ENCODE results near the gene EVC2.
"Not testable (repeated sequence)": the region's sequence is repeated elsewhere in the genome, so short reads cannot be mapped to it uniquely, and the experiment has no call there.

Gene EVC2

DNA sequence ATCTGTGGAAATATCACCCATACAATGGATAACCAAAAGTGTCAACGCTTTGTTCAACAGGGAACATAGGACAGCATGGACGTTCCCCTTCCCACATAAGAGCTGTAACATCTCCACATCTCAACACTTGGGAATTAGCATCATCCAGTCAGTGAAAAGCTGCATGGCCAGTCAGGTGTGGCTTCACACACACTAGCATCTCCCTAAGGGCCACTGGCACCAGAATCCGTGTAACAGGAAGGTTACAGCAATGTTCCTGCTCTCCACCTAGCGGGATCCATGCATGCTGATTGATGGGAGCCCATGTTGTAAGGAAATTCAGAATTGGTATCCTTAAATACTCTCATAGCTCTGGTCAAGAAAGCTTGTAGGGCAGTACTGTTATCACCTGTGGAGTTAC, 78.8 kb downstream of the EVC2 start:
- DNase-seq (ENCODE audit: low spot score) = no peak

DNA sequence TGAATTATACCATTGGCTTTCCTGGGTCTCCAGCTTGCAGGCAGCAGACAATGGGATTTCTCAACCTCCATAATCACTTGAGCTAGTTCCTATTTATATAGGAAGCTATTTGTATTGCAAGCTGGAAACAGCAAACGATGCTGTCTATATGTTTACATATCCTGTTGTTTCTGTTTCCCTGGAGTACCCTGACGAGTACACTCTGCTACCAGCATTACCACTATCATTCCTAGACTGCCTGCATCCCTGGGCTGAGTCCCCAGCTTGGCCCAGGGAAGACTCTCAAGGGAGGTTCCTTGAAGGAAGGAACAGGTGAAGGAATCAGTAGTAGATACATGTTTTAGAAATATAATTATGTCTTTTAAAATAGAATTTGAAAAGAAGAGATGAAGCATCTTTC, 81.4 kb downstream of the EVC2 start:
- no peak for DNase-seq (ENCODE audit: low spot score)

DNA sequence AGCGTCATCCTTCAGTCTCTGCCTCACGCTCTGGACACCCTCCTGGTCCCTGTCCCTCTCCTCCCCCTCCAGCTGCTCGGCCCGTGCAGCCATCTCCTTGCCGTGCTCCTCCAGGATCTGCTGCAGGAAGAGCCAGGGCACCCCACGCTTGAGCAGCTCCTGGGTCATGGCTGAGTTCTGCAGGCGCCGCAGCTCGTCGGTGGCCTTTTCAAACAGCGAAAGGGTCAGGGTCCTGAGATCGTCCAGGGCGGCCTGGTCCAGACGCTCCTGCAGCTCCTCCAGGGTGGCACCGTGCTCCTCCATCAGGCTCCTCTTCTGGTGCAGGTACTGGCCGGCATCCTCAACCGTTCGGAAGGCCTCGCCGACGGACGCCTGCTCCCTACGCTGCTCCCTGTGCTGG, 85.8 kb downstream of the EVC2 start:
- DNase-seq (ENCODE audit: low spot score) = no peak

DNA sequence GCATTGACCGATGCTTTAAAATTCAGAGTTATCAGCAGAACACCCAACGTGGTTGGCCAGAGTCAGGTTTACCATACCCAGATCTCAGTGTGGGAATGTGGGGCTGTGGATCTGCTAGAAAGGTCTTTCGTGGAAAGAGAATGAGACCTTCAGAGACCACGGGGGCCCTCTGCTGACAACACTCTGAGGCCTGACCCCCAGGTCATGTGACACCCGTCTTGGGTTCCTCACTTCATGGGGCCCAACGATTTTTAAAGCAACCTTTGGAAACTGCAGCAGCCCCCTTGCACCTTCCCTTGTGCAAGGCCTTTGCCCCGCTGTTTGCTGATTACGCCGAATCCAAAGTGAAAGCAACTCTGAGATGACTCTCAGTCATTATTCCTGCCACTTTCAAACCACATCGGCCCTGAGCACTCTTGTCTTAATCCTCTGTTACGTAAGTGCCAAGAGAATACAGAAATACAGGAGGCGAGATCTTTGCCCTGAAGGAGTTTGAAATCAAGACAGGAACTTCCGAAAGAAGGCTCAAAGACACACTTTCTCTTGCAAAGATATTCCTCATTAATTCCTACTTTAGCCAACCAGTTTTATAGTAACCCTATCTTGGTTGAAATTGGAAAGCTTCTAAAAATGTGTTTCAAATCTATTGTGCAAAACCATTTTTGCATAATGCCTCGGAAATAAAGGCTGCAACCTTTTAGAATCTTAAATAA, 88.3 kb downstream of the EVC2 start:
- DNase-seq (ENCODE audit: low spot score) = no peak

DNA sequence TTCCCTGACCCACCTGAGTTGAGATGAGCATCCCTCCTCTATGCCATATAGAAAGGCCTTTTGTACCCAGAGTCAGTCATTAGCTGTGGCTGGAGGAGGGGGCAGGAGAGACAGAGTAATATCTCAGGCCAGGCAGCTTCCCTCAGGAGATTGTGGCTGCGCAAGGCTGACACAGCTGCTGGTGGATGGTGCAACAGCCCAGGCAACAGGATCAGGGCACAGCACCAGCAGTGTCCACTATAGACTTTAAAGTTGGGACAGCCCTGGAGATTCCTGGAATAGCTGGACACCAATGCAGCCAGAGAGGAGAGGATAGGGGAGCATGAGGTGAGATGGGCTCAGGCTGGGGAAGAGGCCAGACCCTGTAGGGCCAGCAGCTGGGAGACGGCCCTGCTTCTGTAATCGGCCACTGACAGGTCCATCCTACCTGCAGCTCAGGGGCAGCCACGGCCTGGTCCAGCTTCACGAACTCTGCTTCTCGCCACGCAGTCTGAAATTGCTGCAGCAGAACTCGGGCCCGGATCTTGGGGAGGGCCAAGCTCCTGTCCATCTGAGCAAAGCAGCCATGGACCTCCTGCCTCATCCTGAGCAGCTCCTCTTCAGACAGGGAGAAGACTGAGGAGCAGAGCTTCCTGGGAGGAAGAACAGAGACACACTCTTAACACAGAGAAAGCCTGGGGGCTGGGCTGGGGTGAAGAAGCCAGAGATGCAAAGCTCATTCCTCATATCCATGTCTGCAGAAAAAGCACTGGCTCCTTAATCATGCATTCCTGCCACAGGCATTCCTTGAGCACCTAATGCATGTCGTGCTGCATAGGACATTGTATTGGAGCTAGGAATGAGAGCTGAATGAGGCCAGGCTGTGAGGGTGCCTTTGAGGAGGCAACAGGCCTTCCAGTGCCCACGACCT, 90.1 kb downstream of the EVC2 start:
- no peak for DNase-seq (ENCODE audit: low spot score)

DNA sequence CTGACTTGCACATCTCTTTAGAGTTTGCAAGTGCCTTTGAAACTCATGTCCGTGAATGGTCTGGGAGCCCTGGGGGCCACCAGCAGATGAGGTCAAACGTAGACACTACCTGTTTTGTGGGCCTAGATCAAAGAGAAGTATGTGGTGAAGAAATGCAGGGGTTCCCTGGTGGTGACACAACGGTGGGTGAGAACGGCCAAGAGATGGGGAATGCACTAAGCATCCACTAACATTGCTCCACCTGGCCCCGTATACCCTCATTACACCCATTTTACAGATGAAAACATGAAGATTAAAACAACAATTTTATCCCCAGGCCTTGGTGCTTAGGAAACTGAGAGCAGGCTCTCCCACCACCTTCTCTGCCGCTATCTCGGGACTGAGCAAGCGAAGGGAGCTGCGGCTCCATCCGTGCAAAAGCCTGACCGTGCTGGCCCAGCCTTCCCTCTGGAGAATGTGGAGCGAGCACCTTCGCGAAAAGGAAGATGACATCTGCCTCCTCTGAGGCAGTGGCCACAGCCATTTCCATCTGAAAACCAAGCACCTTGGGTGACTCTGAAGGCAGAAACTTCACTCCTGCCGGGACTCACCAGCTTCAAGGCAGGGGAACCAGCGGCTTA, 91.9 kb downstream of the EVC2 start:
- DNase-seq (ENCODE audit: low spot score) = no peak

DNA sequence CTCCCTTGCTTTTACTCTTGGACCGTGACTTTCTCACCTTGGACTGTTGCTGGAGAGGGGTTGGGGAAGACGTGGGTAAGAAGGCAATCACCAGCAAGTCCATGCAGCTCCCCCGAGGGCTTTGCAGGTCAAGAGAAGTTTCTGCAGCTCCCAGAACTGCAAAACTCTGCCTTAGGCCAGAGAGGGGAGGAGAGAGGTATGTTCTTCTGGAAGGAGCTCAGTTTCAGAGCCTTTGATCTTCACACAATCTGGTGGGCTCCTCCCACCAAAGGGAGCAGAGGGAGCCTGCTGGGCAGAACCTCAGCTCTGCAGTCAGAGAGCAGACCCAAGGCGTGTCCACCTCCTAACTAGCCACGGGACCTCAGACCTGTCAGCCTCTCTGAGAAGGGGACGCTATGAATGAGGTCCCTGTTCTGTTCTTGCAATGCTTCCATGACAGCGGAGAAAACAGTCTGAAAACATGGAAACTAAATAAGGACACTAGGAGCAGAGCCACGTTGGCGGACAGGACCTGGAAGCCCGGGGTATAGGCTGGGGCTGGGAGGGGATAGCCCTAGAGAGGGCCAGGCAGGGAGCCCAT, 92.8 kb downstream of the EVC2 start:
- DNase-seq (ENCODE audit: low spot score) = no peak

DNA sequence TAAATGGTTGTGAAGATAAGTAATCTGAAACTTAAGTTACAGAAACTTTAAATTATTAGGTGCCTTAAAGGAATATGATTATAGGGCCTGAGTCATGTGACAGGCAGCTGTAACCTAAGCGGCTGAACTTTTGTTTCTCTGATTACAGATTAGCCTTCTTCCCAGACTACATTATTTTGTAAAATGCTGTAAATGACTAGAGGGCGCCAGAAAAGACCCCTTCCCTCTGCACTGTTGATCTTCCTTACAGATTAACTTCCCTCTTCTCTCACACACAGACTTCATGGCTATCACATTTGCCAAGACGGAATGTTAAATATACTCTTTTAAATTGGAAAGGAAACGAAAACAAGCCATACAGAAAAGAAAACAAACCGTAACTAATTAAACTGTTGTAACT, 96.6 kb downstream of the EVC2 start:
- DNase-seq (ENCODE audit: low spot score) = no peak

DNA sequence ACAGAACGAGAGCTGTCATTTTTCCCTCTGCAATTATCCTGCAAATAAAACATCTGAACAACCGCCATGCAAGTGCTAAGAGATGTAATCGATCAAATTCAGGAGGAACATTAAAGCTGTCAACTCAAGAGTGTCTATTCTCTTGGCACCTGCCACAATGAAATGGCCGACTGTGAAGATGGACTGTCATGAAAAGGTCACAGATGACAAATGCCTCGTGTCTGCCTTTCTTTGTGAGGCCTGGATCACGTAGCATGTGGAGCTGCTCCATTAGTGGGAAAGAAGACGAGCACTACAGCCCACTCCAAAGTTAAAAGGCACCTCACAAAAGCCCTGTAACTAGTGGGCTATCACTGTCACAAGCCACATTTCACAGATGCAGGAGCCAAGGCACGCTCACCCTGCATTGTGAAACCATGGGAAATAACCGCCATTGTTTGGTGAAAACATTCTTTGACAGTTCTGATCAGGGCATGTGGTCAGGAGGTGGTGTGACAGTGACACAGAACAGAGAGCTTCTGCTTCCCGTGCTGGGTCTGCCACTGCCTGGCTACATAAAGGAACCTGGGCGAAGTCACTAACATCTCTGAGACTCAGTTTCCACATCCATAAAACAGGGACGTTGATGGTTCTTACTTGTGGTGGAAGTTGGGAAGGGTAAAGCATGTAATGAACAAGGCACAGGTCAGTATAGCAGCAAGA, 98.9 kb downstream of the EVC2 start:
- no peak for DNase-seq (ENCODE audit: low spot score)

DNA sequence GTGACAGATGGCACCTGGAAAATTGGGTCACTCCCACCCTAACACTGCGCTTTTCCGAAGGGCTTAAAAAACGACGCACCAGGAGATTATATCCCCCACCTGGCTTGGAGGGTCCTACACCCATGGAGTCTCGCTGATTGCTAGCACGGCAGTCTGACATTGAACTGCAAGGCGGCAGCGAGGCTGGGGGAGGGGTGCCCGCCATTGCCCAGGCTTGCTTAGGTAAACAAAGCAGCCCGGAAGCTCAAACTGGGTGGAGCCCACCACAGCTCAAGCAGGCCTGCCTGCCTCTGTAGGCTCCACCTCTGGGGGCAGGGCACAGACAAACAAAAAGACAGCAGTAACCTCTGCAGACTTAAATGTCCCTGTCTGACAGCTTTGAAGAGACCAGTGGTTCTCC, 114.5 kb downstream of the EVC2 start:
- DNase-seq (ENCODE audit: low spot score) = not testable (repeated sequence)

DNA sequence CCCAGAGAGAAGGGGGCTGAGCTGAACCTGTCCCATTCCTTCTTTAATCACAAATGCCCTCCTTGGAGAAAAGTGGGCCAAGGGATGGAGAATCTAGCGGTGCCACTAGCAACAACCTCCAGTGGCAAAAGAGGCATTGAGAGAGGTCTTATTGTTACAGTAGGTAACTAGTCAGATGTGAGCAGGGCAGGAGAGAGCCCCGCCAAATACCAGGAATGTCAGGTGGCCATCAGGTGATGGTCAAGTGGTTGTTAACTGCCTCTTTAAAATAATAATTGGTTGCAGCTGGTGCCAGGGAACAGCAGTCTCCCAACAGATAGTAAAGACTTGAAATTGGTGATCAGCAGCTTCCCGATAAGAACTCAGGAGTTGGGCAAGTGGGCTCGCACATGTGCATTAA, 116.1 kb downstream of the EVC2 start:
- no peak for DNase-seq (ENCODE audit: low spot score)

DNA sequence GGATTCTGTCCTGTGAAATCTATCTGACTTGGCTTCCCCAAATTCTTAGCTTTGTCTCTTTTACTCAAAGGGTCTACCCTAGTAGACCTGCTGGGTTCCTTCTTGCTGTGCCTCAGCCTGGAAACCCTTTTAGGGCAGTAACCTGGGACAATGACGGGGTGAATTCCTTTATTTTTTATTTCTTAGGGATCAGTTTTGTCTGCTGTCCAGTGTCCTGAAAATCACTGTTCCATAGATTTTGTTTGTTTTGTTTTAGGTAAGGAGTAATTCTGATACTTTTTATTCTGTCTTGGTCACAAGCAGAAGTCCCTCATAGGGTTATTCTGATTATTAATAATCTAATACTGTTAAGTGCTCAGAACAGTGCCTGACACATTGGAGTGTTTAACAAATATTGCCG, 118.9 kb downstream of the EVC2 start:
- DNase-seq (ENCODE audit: low spot score) = no peak

DNA sequence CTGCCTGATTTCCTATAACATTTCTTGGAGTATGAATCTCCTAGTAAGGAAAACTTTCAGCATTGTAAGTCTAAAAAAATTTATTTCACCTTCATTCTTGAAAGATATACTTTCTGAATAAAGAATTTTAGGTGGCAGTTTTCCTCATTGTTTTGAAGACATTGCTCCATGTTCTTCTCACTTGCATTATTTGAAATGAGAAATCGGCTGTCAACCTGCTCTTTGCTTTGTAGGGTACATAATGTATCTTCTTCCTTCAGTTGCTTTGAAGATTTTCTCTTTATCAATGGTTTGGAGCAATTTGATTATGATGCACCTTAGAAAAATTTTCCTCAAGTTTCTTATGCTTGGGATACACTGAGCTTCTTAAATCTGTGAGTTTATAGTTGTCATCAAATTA, 120.3 kb downstream of the EVC2 start:
- DNase-seq (ENCODE audit: low spot score) = no peak

DNA sequence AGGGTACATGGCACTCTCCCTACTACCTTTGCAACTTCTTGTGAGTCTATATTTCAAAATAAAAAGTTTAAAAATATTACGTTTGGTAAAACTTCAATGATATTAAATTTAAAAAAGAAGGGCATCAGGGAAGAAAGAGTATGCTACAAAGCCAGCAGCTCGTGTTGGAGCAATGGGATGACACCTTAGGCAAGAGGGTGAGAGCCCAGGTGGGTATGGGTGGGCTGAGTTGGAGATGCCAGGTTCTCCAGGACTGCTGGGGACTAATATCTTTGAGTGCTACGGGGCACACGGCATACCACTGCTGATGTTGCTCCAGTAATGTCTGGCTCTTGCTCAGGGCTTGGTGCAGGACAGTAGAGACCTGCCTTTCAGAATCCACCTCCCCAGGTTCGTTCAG, 132.4 kb downstream of the EVC2 start:
- no peak for DNase-seq (ENCODE audit: low spot score)

DNA sequence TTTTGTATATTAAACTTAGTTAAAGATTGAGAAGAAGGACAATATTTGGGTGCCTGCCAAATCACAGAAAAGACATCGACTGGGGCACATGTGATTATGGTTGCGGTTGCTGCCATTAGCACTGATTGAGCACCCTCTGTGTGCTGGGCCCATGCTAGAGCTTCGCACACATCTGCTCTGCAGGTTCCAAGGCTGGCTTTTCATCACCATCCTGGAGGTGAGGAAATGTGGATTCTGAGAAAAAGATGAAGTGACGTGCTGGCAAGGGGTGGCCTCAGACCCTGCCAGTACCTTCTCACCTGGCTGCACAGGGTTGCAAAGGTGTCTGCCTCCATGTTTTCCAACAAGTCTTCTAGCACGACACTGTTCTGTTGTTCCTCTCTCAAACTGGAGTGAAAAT, 134.0 kb downstream of the EVC2 start:
- no peak for DNase-seq (ENCODE audit: low spot score)

DNA sequence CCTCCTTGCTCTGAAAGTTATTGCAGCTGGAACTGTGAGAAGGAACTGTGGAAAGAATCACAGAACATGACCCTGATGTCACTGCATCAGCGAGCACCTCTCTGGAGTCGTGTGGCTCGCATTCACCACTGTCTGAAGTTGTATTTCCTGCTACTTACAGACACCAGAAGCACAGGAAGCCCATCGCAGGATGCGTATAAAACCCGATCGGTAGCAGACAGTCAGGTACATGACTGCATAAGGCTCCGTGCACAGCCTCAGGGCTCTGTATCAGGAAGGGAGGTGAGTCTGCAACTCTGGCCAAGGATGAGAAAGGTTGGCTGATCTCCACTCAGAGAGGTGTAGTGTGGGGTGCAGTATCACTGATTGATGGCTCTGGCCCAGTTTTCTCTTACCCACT, 134.4 kb downstream of the EVC2 start:
- DNase-seq (ENCODE audit: low spot score) = no peak

DNA sequence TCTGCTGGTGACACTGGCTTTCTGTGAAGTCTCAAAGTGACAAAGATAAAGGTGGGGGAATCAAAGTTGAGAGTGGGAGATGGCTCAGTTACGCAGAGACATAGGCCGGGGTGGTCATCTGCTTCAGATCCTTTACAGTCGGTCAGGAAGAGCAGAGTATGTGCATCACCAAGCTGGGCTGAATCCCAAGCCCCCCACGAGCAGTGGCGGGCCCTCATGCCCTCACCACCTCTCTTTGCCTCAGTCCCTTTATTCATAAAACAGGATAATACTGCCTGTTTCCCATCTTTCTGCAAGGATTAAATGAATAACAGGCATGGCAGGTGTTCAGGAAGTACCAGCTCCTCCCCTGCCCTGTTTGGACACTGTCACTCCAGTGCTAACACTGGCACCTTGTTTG, 135.6 kb downstream of the EVC2 start:
- DNase-seq (ENCODE audit: low spot score) = no peak

DNA sequence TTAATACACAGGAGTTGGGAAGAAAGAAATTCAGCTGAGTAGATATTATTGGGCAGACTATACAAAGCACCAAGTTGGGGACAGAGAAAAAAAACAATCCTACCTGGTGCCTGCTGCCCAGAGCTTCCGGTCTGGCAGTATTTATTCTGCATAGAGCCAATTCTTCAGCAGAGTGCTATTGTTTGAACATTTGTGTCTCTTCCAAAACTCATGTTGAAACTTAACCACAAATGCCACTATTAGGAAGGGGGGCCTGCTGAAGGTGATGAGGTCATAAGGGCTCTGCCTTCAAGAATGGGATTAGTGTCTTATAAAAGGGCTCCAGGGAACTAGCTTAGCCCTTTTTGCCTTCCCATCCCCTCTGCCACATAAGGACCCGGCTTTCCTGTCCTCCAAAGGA, 136.2 kb downstream of the EVC2 start:
- DNase-seq (ENCODE audit: low spot score) = no peak

DNA sequence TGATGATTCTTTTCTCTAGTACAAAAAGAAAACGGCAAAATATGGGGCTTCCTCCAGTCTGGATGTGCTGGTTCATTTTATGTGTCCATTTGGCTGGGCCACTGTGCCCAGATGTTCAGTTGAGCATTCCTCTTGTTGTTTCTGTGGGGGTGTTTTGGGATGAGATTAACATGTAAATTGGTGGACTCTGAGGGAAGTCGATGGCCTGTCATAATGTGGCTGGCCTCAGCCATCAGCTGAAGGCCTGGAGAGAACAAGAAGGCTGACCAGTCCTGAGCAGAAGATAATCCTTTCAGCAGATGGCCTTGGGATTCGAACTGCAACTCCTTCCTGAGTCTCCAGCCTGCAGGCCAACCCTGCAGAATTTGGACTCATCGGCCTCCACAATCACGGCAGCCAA, 136.7 kb downstream of the EVC2 start:
- DNase-seq (ENCODE audit: low spot score) = no peak

DNA sequence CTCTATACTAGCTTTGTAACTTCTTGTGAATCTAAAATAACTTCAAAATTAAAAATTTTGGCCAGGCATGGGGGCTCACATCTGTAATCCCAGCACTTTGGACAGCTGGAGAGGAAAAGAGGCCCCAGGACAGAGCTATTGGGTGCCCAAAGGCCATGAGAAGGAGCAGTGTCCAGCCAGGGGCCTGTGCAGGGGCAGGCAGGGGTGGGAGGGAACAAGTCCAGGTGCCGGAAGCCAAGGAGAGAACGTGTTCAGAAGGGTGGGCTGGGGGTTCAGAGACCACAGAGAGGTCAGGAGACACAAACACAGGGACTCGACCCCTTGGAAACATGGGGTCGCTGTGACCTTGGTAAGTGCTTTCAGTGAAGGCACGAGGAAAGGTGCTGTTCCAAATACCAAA, 138.9 kb downstream of the EVC2 start:
- no peak for DNase-seq (ENCODE audit: low spot score)

DNA sequence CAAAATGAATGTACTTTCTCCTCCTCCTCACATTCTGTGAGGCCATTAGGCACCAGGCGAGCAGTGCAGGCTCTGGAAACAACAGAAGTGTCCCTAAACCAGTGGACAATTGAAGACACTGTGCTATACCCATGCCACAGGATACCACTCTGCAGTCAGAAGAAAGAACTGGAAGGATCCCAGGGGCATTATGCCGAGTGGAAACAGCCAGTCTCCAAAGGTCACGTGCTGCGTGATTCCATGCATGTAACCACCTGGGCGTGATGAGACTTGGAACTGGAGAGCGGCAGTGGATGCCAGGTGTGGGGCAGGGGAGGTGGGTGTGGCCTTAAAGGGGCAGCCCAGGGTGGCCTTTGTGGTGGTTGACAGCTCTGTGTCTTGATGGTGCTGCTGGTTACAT, 139.4 kb downstream of the EVC2 start:
- DNase-seq (ENCODE audit: low spot score) = no peak

DNA sequence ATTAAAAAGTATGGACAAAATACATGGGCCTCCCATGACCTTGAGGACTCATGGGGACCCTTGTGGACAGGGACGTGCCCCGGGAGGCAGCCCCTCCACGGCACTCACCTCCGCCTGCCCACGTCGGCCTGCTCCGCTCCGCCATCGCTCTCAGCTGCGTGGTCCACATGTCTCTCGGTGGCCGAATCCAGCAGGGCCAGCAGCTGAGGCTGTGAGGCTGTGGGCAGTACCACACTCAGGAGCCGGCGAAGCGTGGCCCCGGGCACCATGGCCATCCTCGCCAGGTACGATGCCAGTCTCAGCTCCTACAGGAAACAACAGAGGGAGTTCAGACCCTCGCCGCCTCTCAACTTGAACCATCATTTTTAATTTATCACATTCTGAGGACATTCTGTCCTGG, 140.0 kb downstream of the EVC2 start:
- no peak for DNase-seq (ENCODE audit: low spot score)
